Measurements from ENCODE around the gene POPDC2.

GRCh38 chr3:119669906-119670570 is 9.6 kb upstream of the POPDC2 start:
- no peak for TF ChIP-seq CTCF (IDR thresholded peaks at IDR 0.05)
- no peak for TF ChIP-seq POLR2AphosphoS5 (IDR thresholded peaks at IDR 0.05)
- no peak for TF ChIP-seq POLR2A (IDR thresholded peaks at IDR 0.05)
- TF ChIP-seq EP300 (IDR thresholded peaks at IDR 0.05), result no peak

All from stomach (tissue), 4 donors.